Activated CD4-positive, alpha-beta T cell treated with anti-CD3 and anti-CD28 coated beads, Interleukin-10, Interleukin-2, amounts not matched to agents 100 ng/mL and 50 ng/mL, durations not matched to agents 16 hours and 8 hours (primary cell): Measurements from ENCODE around the gene TMEM126B.

Experiments
- DNase-seq: peaks from one replicate; pipeline ENCODE4 v3.0.0-alpha.2; 2020

The TMEM126B gene

GRCh38 chr11:85685820-85686459 is 57.5 kb downstream of the TMEM126B start, which contains the start of gene CCDC89:
TSS of gene CCDC89 (minus strand) at chr11:85686195. CDS start at chr11:85686130, 65 bp downstream.
- DNase-seq: no peak
